HEK293 (cell line): Measurements from ENCODE around the gene GPR18.

Experiments used
- CTCF ChIA-PET: fragments of 350-600 bp; formaldehyde crosslinking; extraction: SDS; loops from one replicate; lab custom pipeline; 2021; ENCODE audit warnings: antibody characterized with exemption; lab: Yijun Ruan, JAX
- POLR2A ChIA-PET: fragments of 300-600 bp; formaldehyde crosslinking; extraction: SDS; loops from one replicate; lab custom pipeline; 2020; ENCODE audit warnings: antibody characterized with exemption, inconsistent platforms; lab: Yijun Ruan, JAX
- H3K27ac ChIP-seq: fragments of 200-500 bp; sonication (Bioruptor generic); 2 replicates; pipeline ENCODE4 v1.5.1; 2014; ENCODE audit warnings: low read depth, low read length, control low read depth, inconsistent platforms; ENCODE audit errors: extremely low read depth
- H3K36me3 ChIP-seq, 2 experiments: fragments of 200-500 bp in 1 of 2; sonication (Bioruptor generic) in 1 of 2; 1 replicate in 1 of 2; 2 replicates in 1 of 2; pipeline ENCODE4 v1.5.1; 2014 to 2017; ENCODE audit warnings: inconsistent platforms in 2 of 2, low read length in 2 of 2; ENCODE audit not compliant: control insufficient read depth in 2 of 2, insufficient read depth in 1 of 2
- H3K4me1 ChIP-seq: fragments of 200-500 bp; sonication (Bioruptor generic); 2 replicates; pipeline ENCODE4 v1.5.1; 2014; ENCODE audit warnings: mild to moderate bottlenecking, low read length, inconsistent platforms; ENCODE audit not compliant: control insufficient read depth, insufficient read depth
- H3K4me3 ChIP-seq: 2 replicates; pipeline ENCODE4 v1.5.1; 2011; ENCODE audit warnings: low read depth, mild to moderate bottlenecking, control low read depth, low read length, moderate library complexity
- H3K9me3 ChIP-seq: fragments of 200-500 bp; sonication (Bioruptor generic); 2 replicates; pipeline ENCODE4 v1.5.1; 2014; ENCODE audit warnings: low read depth, low read length, inconsistent platforms; ENCODE audit not compliant: control insufficient read depth, insufficient read depth
- ATF2 ChIP-seq: fragments of 450-650 bp; formaldehyde crosslinking; IDR thresholded peaks from 2 replicates; pipeline ENCODE4 v1.5.1; 2016; ENCODE audit warnings: missing biosample characterization, missing genetic modification characterization, low read depth
- BCL11A ChIP-seq: fragments of 450-650 bp; formaldehyde crosslinking; IDR thresholded peaks from 2 replicates; pipeline ENCODE4 v1.5.1; 2016; ENCODE audit warnings: low read depth, missing biosample characterization, missing genetic modification characterization
- KLF8 ChIP-seq: fragments of 450-650 bp; formaldehyde crosslinking; IDR thresholded peaks from 2 replicates; pipeline ENCODE4 v1.5.1; 2016; ENCODE audit warnings: missing biosample characterization, missing genetic modification characterization
- MYNN ChIP-seq: fragments of 450-650 bp; formaldehyde crosslinking; IDR thresholded peaks from 2 replicates; pipeline ENCODE4 v1.5.1; 2016; ENCODE audit warnings: missing biosample characterization, missing genetic modification characterization, borderline replicate concordance
- SALL2 ChIP-seq: fragments of 450-650 bp; formaldehyde crosslinking; IDR thresholded peaks from 2 replicates; pipeline ENCODE4 v1.5.0; 2017; ENCODE audit warnings: missing biosample characterization, mild to moderate bottlenecking, missing genetic modification characterization, borderline replicate concordance
- SCRT1 ChIP-seq: fragments of 450-650 bp; formaldehyde crosslinking; IDR thresholded peaks from 2 replicates; pipeline ENCODE4 v1.5.1; 2016; ENCODE audit warnings: missing biosample characterization, missing genetic modification characterization, borderline replicate concordance
- TCF7L2 ChIP-seq: IDR thresholded peaks from 2 replicates; pipeline ENCODE4 v1.6.1; 2011; ENCODE audit warnings: low read depth, mild to moderate bottlenecking, inconsistent platforms, low read length, moderate library complexity, borderline replicate concordance
- ZNF10 ChIP-seq: fragments of 450-650 bp; formaldehyde crosslinking; IDR thresholded peaks from 2 replicates; pipeline ENCODE4 v1.5.1; 2017; ENCODE audit warnings: missing biosample characterization, missing genetic modification characterization
- ZNF211 ChIP-seq: fragments of 450-650 bp; formaldehyde crosslinking; IDR thresholded peaks from 2 replicates; pipeline ENCODE4 v1.5.1; 2016; ENCODE audit warnings: low read depth, missing biosample characterization, missing genetic modification characterization
- ZNF311 ChIP-seq: fragments of 450-650 bp; formaldehyde crosslinking; IDR thresholded peaks from 2 replicates; pipeline ENCODE4 v1.5.1; 2017; ENCODE audit warnings: missing biosample characterization, missing genetic modification characterization, borderline replicate concordance
- ZNF335 ChIP-seq: fragments of 450-650 bp; formaldehyde crosslinking; conservative IDR thresholded peaks from 2 replicates; pipeline ENCODE4 v1.5.1; 2016; ENCODE audit warnings: missing biosample characterization, missing genetic modification characterization
- ZNF37A ChIP-seq: fragments of 450-650 bp; IDR thresholded peaks from 2 replicates; pipeline ENCODE4 v1.5.1; 2018; ENCODE audit warnings: missing biosample characterization, missing genetic modification characterization
- ZNF391 ChIP-seq: fragments of 450-650 bp; formaldehyde crosslinking; IDR thresholded peaks from 2 replicates; pipeline ENCODE4 v1.5.1; 2016; ENCODE audit warnings: low read depth, missing biosample characterization, missing genetic modification characterization, borderline replicate concordance
- ZNF394 ChIP-seq: fragments of 450-650 bp; formaldehyde crosslinking; IDR thresholded peaks from 2 replicates; pipeline ENCODE4 v1.5.1; 2016; ENCODE audit warnings: missing biosample characterization, missing genetic modification characterization, mild to moderate bottlenecking, moderate library complexity, borderline replicate concordance
- ZNF449 ChIP-seq: fragments of 450-650 bp; formaldehyde crosslinking; IDR thresholded peaks from 2 replicates; pipeline ENCODE4 v1.5.1; 2017; ENCODE audit warnings: missing biosample characterization, mild to moderate bottlenecking, missing genetic modification characterization, moderate library complexity
- ZNF473 ChIP-seq: fragments of 450-650 bp; formaldehyde crosslinking; IDR thresholded peaks from 2 replicates; pipeline ENCODE4 v1.5.1; 2017; ENCODE audit warnings: missing biosample characterization, missing genetic modification characterization
- ZNF501 ChIP-seq: fragments of 450-650 bp; formaldehyde crosslinking; IDR thresholded peaks from 2 replicates; pipeline ENCODE4 v1.5.1; 2016; ENCODE audit warnings: missing biosample characterization, missing genetic modification characterization
- ZNF514 ChIP-seq: fragments of 450-650 bp; formaldehyde crosslinking; IDR thresholded peaks from 2 replicates; pipeline ENCODE4 v1.5.1; 2016; ENCODE audit warnings: missing biosample characterization, missing genetic modification characterization
- ZNF560 ChIP-seq: fragments of 450-650 bp; formaldehyde crosslinking; IDR thresholded peaks from 2 replicates; pipeline ENCODE4 v1.5.1; 2017; ENCODE audit warnings: missing biosample characterization, missing genetic modification characterization, borderline replicate concordance
- ZNF664 ChIP-seq: fragments of 450-650 bp; formaldehyde crosslinking; IDR thresholded peaks from 2 replicates; pipeline ENCODE4 v1.5.1; 2016; ENCODE audit warnings: missing biosample characterization, missing genetic modification characterization
- ZNF707 ChIP-seq: fragments of 450-650 bp; formaldehyde crosslinking; IDR thresholded peaks from 2 replicates; pipeline ENCODE4 v1.5.1; 2016; ENCODE audit warnings: missing biosample characterization, missing genetic modification characterization
- ZXDB ChIP-seq: fragments of 450-650 bp; formaldehyde crosslinking; IDR thresholded peaks from 2 replicates; pipeline ENCODE4 v1.5.1; 2016; ENCODE audit warnings: missing biosample characterization, missing genetic modification characterization
- TF ChIP-seq, protein P1 (sequence below): fragments of 450-650 bp; formaldehyde crosslinking; IDR thresholded peaks from 2 replicates; pipeline ENCODE4 v1.5.1; 2017; ENCODE audit warnings: missing biosample characterization, missing genetic modification characterization
- TF ChIP-seq, protein P2 (sequence below): fragments of 450-650 bp; formaldehyde crosslinking; IDR thresholded peaks from 2 replicates; pipeline ENCODE4 v1.5.1; 2016; ENCODE audit warnings: missing biosample characterization, missing genetic modification characterization, low read depth
- TF ChIP-seq, protein P3 (sequence below): sonication (generic); formaldehyde crosslinking; IDR thresholded peaks from 2 replicates; pipeline ENCODE4 v1.8.1; 2022; ENCODE audit warnings: mild to moderate bottlenecking, moderate library complexity, missing genetic modification reagents

The GPR18 gene

GRCh38 chr13:99299256-99299919, 41.2 kb upstream of the GPR18 start (continued):
- TF ChIP-seq, protein P1, sequence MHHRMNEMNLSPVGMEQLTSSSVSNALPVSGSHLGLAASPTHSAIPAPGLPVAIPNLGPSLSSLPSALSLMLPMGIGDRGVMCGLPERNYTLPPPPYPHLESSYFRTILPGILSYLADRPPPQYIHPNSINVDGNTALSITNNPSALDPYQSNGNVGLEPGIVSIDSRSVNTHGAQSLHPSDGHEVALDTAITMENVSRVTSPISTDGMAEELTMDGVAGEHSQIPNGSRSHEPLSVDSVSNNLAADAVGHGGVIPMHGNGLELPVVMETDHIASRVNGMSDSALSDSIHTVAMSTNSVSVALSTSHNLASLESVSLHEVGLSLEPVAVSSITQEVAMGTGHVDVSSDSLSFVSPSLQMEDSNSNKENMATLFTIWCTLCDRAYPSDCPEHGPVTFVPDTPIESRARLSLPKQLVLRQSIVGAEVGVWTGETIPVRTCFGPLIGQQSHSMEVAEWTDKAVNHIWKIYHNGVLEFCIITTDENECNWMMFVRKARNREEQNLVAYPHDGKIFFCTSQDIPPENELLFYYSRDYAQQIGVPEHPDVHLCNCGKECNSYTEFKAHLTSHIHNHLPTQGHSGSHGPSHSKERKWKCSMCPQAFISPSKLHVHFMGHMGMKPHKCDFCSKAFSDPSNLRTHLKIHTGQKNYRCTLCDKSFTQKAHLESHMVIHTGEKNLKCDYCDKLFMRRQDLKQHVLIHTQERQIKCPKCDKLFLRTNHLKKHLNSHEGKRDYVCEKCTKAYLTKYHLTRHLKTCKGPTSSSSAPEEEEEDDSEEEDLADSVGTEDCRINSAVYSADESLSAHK (tag by site-specific recombination), result no peak
- TF ChIP-seq ZNF37A (tag by site-specific recombination) (no peak), BCL11A (tag by site-specific recombination) (no peak)

- no peak for TF ChIP-seq ZNF664 (tag by site-specific recombination)
- no peak for TF ChIP-seq TCF7L2
- TF ChIP-seq ZNF391 (tag by site-specific recombination), result no peak
- TF ChIP-seq ZNF311, result no peak
- TF ChIP-seq, protein P2, sequence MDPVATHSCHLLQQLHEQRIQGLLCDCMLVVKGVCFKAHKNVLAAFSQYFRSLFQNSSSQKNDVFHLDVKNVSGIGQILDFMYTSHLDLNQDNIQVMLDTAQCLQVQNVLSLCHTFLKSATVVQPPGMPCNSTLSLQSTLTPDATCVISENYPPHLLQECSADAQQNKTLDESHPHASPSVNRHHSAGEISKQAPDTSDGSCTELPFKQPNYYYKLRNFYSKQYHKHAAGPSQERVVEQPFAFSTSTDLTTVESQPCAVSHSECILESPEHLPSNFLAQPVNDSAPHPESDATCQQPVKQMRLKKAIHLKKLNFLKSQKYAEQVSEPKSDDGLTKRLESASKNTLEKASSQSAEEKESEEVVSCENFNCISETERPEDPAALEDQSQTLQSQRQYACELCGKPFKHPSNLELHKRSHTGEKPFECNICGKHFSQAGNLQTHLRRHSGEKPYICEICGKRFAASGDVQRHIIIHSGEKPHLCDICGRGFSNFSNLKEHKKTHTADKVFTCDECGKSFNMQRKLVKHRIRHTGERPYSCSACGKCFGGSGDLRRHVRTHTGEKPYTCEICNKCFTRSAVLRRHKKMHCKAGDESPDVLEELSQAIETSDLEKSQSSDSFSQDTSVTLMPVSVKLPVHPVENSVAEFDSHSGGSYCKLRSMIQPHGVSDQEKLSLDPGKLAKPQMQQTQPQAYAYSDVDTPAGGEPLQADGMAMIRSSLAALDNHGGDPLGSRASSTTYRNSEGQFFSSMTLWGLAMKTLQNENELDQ, result no peak
- no peak for TF ChIP-seq SALL2 (tag by site-specific recombination)
- TF ChIP-seq ATF2 (tag by site-specific recombination), result no peak
- no peak for TF ChIP-seq ZNF394 (tag by site-specific recombination)
- no peak for TF ChIP-seq ZNF501 (tag by site-specific recombination)
- no peak for TF ChIP-seq ZNF10 (tag by site-specific recombination)
- TF ChIP-seq ZNF560, result no peak
- no peak for TF ChIP-seq MYNN (tag by site-specific recombination)
- Histone ChIP-seq H3K36me3 (no peaks in the 10 kb centered on the region), H3K4me3 (no peak overlapping the region), H3K4me1 (no peaks in the 10 kb centered on the region), H3K27ac (no peak overlapping the region), H3K9me3 (no peaks in the 10 kb centered on the region)
- ChIA-PET CTCF (interaction anchor here (0.6 kb wide), 1 partner anchor 1432 kb away, joined by 4 read pairs; no protein-coding TSS in a partner anchor), POLR2A (no interaction called here)
These were observed 39.9 kb upstream of the GPR18 start for GRCh38 chr13:99298056-99298455.

- Histone ChIP-seq H3K9me3 (no peaks in the 10 kb centered on the region), H3K4me1 (no peaks in the 10 kb centered on the region), H3K4me3 (no peak overlapping the region), H3K36me3 (no peaks in the 10 kb centered on the region), H3K27ac (no peak overlapping the region)
- ChIA-PET CTCF (interaction anchor here (0.6 kb wide), 1 partner anchor 9 kb away, joined by 3 read pairs; no protein-coding TSS in a partner anchor), POLR2A (no interaction called here)
- TF ChIP-seq ZXDB (tag by site-specific recombination) (no peak), SCRT1 (no peak), KLF8 (tag by site-specific recombination) (no peak), ZNF514 (tag by site-specific recombination) (no peak), ZNF473 (tag by site-specific recombination) (no peak), ZNF449 (no peak), ZNF707 (tag by site-specific recombination) (no peak), ZNF335 (tag by site-specific recombination) (no peak), ZNF211 (tag by site-specific recombination) (no peak)
- TF ChIP-seq, protein P3, sequence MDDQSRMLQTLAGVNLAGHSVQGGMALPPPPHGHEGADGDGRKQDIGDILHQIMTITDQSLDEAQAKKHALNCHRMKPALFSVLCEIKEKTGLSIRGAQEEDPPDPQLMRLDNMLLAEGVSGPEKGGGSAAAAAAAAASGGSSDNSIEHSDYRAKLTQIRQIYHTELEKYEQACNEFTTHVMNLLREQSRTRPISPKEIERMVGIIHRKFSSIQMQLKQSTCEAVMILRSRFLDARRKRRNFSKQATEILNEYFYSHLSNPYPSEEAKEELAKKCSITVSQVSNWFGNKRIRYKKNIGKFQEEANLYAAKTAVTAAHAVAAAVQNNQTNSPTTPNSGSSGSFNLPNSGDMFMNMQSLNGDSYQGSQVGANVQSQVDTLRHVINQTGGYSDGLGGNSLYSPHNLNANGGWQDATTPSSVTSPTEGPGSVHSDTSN (CRISPR knock-in tag), result no peak
These were observed 39.2 kb upstream of the GPR18 start for GRCh38 chr13:99297331-99297730.
